ENCODE data around the gene RBM23.
A peak's percentile ranks its signal among the peaks of the same experiment; 100 is the strongest.

The RBM23 gene

DNA sequence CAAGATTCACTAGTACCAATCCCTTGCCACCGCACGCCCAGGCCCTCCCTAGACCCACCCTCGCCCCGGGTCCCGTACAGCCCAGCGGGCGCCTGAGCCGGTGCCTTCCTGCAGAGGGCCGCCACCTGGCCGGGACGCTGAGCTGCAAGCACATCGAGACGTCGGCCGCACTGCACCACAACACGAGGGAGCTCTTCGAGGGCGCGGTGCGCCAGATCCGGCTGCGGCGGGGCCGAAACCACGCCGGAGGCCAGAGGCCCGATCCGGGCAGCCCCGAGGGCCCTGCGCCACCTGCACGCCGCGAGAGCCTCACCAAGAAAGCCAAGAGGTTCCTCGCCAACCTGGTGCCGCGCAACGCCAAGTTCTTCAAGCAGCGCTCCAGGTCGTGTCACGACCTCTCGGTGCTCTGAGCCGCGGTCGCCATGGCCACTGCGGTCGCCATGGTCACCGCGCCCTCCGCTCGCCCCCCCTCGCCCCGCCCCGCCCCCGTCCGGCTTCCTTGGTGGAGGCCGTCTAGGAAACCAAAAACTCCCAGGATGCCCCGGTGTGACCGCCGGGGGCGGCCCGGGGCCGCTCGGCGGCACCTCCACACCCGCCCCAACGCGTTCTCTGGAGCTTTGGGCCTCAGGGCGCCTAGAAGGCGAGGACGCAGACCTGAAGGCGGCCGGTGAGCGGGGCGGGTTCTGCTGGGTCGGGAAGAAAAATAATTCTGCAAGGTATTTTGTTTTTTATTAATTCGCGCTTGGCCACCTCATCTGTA lies 32.3 kb downstream of the RBM23 start:
- DNase-seq (ENCODE audit: low read depth, low spot score), result no peak

DNA sequence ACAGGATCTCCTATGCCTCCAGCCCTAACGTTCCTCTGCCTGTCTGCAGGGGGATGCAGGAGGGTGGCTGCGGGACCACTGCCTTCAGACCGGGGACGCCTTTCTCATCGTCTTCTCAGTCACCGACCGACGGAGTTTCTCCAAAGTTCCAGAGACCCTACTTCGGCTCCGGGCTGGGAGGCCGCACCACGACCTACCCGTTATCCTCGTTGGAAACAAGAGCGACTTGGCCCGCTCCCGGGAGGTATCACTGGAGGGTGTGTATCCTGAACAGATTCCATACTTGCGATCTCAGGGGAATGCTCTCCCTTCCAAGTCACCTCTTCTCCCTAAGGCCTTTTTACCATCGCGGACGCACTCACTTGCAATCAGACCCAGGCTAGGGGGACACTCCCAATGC lies 33.0 kb downstream of the RBM23 start:
- DNase-seq (ENCODE audit: low read depth, low spot score), result no peak

DNA sequence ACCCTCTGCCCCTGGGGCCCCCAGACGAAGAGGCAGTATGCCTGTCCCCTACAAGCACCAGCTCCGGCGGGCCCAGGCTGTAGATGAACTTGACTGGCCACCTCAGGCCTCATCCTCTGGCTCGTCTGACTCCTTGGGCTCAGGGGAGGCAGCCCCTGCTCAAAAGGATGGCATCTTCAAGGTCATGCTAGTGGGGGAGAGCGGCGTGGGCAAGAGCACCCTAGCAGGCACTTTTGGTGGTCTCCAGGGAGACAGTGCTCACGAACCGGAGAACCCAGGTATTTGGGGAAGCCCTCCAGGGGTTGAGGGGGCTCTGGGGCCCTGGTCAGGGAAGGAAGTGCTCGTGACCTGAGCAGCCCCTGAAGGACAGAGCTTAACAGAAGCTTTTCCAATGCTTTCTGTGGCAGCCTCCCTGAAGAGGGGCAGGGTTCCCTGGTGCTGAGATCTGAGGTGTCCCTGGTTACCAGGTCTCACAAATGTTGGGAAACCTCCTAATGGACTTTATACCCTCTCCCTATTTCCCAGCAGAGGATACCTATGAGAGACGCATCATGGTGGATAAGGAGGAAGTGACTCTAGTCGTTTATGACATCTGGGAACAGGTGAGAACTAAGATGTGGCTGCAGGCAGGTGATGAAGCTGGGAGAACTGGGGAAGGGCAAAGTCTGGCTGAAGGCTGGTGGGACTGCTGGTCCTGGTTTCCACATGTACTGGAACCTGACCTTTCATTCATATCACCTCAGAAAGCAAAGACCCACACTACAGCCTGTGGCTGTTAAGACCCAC lies 34.0 kb downstream of the RBM23 start:
- no peak for DNase-seq (ENCODE audit: low read depth, low spot score)

DNA sequence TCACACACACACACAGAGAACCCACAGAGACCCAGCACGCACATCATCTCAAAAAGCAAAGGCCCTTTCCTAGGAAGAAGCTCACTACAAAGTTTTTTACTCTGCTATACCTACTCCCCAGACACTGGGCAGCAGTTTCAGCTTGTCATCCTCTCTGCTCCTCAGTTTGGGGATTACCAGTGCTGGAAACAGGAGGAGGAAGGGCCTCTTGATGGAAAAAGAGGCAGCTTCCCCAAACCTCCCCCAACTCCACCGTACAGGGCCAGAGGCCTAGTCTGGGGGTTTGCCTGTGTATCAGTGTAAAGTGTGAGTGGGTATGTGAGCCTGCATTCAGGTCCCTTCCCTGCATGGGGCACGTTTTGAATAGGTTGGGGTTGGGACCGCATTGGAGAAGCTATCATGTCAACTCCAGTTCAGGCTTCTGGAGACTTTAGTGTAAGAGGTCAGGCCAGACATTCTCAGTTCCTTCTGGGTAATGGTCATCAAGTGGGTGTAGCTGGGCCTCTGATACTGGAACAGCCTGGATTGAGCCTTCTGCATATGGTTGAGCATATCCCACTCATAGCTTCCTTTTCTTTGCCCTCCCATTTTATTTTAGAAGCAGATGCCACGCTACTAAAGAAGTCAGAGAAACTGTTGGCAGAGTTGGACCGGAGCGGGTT lies 34.7 kb downstream of the RBM23 start:
- DNase-seq (ENCODE audit: low read depth, low spot score), result no peak

DNA sequence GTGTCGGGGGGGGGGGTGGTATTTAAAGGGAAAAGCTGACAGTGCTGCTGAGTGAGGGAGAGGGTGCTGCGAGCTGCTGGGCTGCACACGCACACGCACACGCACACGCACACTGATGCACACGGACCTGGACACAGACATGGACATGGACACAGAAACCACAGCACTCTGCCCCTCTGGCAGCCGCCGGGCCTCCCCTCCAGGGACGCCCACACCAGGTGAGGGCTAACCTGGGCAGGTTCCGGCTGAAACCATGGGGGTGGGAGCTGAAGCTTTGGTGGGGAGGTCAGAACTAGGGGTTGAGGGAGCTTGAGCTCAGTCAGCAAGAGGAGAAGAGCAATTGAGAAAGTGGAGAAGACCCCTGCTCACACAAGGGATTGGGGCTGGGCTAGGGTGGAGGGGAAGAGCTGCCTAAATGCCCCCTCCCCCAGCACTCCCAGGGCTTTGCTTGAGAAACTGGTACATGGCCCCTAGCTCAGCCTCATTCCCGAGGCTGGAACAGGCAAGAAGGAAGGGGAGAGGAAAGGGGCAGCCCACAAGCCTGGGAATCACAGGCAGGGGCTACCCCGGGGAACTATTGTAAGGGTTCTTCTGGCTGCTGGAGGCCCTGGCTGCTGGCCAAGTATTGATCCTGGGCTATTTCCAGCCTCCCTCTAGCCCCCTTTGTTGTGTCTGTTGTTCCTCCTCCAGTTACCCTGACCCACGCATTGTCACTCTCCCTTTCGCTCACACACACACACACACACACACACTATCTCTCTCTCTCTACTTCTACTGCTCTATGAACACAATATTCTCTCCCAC lies 35.6 kb downstream of the RBM23 start, which contains the start of gene REM2:
Gene REM2, plus strand, starts transcription at position 50 of the 804 bp plus-strand sequence. Its CDS starts 66 bp downstream, at position 116.
- no peak for DNase-seq (ENCODE audit: low read depth, low spot score)

DNA sequence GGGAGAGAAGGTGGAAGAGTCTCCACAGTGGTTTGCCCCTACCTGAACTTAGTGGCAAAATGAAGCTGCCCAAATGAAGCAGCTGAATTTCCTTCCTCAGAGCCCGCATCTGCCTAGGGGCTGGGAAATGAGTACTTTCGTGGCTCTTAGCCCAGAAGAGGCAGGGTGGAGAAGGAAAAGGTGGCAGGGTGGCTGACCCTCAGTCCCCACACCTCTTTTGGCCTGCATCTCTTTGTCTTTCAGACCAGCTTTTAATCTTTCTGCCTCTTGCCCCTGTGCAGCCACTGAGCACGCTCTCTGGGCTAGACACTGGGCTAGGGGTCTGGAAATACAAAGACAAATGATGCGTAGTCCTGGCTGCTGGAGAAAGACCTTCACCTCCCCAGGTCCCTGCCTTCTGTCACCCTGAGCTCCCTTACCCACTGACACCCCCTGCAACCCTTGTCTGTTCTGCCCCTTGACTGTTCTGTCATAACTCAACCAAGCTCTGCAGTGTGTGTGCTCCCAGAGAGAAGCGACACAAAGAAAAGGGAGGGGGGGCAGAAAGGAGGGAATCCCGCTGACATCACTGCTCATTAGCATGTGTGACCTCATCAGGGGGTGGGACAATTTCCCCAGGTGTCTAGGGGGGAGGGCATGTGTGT lies 36.3 kb downstream of the RBM23 start:
- no peak for DNase-seq (ENCODE audit: low read depth, low spot score)

GRCh38 chr14:22882064-22882463 lies 36.9 kb downstream of the RBM23 start:
- no peak for DNase-seq (ENCODE audit: low read depth, low spot score)

GRCh38 chr14:22878271-22879246 lies 40.4 kb downstream of the RBM23 start:
- no peak for DNase-seq (ENCODE audit: low read depth, low spot score)

- DNase-seq (ENCODE audit: low read depth, low spot score), result no peak
Measured at GRCh38 chr14:22877000-22877501, 41.9 kb downstream of the RBM23 start.

DNA sequence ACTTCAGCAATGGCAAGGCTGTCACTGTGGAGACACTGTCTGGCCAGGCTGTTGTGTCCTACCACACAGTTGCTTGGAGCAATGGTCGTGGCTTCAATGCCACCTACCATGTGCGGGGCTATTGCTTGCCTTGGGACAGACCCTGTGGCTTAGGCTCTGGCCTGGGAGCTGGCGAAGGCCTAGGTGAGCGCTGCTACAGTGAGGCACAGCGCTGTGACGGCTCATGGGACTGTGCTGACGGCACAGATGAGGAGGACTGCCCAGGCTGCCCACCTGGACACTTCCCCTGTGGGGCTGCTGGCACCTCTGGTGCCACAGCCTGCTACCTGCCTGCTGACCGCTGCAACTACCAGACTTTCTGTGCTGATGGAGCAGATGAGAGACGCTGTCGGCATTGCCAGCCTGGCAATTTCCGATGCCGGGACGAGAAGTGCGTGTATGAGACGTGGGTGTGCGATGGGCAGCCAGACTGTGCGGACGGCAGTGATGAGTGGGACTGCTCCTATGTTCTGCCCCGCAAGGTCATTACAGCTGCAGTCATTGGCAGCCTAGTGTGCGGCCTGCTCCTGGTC lies 43.1 kb downstream of the RBM23 start:
- no peak for DNase-seq (ENCODE audit: low read depth, low spot score)

DNA sequence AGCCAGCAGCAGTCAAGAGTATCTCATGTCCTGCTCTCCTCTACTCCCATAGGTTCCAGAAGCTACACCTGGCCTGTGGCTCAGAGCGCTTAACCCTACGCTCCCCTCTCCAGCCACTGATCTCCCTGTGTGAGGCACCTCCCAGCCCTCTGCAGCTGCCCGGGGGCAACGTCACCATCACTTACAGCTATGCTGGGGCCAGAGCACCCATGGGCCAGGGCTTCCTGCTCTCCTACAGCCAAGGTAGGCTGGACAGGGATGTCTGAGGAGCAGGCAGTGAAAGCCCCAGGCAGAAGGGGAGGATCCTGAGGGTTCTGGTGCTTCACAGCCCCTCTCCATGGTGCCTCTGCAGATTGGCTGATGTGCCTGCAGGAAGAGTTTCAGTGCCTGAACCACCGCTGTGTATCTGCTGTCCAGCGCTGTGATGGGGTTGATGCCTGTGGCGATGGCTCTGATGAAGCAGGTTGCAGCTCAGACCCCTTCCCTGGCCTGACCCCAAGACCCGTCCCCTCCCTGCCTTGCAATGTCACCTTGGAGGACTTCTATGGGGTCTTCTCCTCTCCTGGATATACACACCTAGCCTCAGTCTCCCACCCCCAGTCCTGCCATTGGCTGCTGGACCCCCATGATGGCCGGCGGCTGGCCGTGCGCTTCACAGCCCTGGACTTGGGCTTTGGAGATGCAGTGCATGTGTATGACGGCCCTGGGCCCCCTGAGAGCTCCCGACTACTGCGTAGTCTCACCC lies 43.8 kb downstream of the RBM23 start:
- DNase-seq (ENCODE audit: low read depth, low spot score), result no peak

DNA sequence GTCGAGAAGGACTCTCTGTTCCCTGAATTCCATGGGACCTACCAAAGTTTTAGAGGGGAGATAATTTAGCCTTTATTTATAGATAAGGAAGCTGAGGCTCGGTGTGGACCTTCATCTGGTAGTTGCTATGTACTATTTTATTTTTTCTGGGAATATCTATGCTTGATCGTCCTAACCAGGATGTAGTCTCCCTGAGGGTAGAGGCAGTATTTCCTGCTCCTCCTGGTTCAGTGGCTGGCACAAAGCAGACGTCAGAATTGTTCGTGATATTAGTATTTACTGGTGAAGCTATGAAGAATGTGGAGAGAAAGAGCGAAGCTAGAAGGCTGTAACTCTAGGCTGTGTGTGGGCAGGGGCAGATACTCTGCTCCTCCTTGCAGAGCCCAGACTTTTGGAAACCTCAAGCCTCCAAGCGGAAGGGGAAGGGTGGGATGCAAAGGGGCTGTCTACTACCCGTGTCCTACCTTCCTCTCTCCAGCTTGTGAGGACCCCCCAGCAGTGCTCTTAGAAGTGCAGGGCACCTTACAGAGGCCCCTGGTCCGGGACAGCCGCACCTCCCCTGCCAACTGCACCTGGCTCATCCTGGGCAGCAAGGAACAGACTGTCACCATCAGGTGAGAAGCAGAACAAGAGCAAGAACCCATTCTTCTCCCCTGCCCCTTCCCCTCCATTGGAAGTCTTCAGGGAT lies 46.0 kb downstream of the RBM23 start:
- no peak for DNase-seq (ENCODE audit: low read depth, low spot score)

GRCh38 chr14:22872033-22872832 lies 46.7 kb downstream of the RBM23 start:
- peak; percentile 73 for DNase-seq (ENCODE audit: low read depth, low spot score)

DNA sequence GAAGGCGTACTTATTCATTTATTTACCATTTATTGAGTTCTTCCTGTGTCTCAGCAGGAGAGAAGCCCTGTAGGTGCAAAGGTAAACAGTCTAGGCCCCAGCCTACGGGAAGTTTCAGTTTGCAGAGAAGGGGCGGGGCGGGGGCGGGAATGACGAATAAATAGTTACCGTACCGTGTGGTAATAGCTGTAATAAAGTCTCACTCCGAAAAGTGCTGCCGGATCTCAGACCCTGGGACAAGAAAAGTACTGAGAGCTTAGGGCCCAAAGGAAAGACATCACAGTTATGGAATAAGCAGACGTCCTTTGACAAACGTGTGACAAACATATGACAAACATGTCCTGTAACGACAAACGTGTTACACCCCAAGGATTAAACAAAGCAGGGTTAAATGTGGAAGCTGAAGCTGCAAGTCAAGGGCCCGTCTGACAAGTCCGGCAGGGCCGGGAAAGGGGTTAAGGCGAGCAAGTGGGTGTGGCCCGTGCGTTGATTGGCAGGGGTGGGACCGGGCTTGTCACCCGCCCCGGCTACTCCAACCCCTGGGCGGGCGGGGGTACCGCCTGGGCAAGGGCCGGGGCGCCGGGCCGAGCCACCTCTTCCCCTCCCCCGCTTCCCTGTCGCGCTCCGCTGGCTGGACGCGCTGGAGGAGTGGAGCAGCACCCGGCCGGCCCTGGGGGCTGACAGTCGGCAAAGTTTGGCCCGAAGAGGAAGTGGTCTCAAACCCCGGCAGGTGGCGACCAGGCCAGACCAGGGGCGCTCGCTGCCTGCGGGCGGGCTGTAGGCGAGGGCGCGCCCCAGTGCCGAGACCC lies 47.5 kb downstream of the RBM23 start, which contains the start of gene LRP10:
Gene LRP10, plus strand, starts transcription at position 517 of the 809 bp plus-strand sequence. CDS start 564 bp downstream, outside the sequence.
- DNase-seq (ENCODE audit: low read depth, low spot score), result peak; percentile 65

- no peak for DNase-seq (ENCODE audit: low read depth, low spot score)
Measured at GRCh38 chr14:22870811-22871223, 48.1 kb downstream of the RBM23 start.

DNA sequence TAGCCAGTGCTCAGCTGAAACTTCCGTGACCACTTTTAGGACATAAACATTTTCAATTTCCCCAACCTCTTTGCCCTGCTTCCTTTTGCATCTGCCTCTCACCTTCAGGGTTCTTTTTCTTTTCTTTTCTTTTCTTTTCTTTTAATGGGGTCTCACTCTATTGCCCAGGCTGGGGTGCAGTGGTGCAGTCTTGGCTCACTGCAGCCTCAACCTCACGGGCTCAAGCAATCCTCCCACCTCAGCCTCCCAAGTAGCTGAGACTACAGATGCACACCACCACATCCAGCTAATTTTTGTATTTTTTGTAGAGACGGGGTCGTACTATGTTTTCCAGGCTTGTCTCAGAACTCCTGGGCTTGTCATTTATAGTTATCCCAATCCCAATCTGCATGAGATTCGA lies 52.1 kb downstream of the RBM23 start:
- DNase-seq (ENCODE audit: low read depth, low spot score), result no peak

Data from smooth muscle cell of the brain vasculature (primary cell).